ENCODE measurements around the gene CRLF1.

CRLF1 gene

GRCh38 chr19:18611327-18612050 is 4.9 kb upstream of the CRLF1 start:
- TF ChIP-seq POLR2AphosphoS5 (IDR thresholded peaks at IDR 0.05; ENCODE audit: low read depth, low read length) (no peak), SPI1 (IDR thresholded peaks at IDR 0.05; ENCODE audit: low read depth, low read length) (no peak)
- DNase-seq (ENCODE audit: insufficient read length, low spot score): no peak
- no peak for FAIRE-seq

- no peak for TF ChIP-seq POLR2A (IDR thresholded peaks at IDR 0.05; ENCODE audit: low read depth, low read length)
- DNase-seq (ENCODE audit: insufficient read length, low spot score) (no peak), FAIRE-seq (no peak)
Measured at GRCh38 chr19:18610556-18611326, 4.1 kb upstream of the CRLF1 start.

GRCh38 chr19:18610245-18610555 is 3.6 kb upstream of the CRLF1 start:
- no peak for TF ChIP-seq TAF1 (IDR thresholded peaks at IDR 0.05; ENCODE audit: low read depth, low read length)
- TF ChIP-seq PAX5 (IDR thresholded peaks at IDR 0.05; ENCODE audit: insufficient read depth, low read length, severe bottlenecking): no peak
- no peak for TF ChIP-seq SPI1 (IDR thresholded peaks at IDR 0.05; ENCODE audit: low read depth, low read length)
- no peak for TF ChIP-seq POU2F2 (IDR thresholded peaks at IDR 0.05; ENCODE audit: low read depth, low read length)
- no peak for TF ChIP-seq POLR2A (IDR thresholded peaks at IDR 0.05; ENCODE audit: low read depth, low read length)
- no peak for FAIRE-seq
- no peak for DNase-seq (ENCODE audit: insufficient read length, low spot score)

GRCh38 chr19:18609717-18610051 is 3.1 kb upstream of the CRLF1 start:
- no peak for FAIRE-seq
- no peak for TF ChIP-seq POLR2AphosphoS5 (IDR thresholded peaks at IDR 0.05; ENCODE audit: low read depth, low read length)
- TF ChIP-seq POU2F2 (IDR thresholded peaks at IDR 0.05; ENCODE audit: low read depth, low read length): no peak
- TF ChIP-seq POLR2A (IDR thresholded peaks at IDR 0.05; ENCODE audit: low read depth, low read length): no peak
- TF ChIP-seq PAX5 (IDR thresholded peaks at IDR 0.05; ENCODE audit: insufficient read depth, low read length, severe bottlenecking): no peak
- TF ChIP-seq TAF1 (IDR thresholded peaks at IDR 0.05; ENCODE audit: low read depth, low read length): no peak
- no peak for TF ChIP-seq SPI1 (IDR thresholded peaks at IDR 0.05; ENCODE audit: low read depth, low read length)
- no peak for DNase-seq (ENCODE audit: insufficient read length, low spot score)

GRCh38 chr19:18608805-18609716 is 2.5 kb upstream of the CRLF1 start:
- no peak for TF ChIP-seq PAX5 (IDR thresholded peaks at IDR 0.05; ENCODE audit: insufficient read depth, low read length, severe bottlenecking)
- no peak for TF ChIP-seq POLR2A (IDR thresholded peaks at IDR 0.05; ENCODE audit: low read depth, low read length)
- no peak for TF ChIP-seq SPI1 (IDR thresholded peaks at IDR 0.05; ENCODE audit: low read depth, low read length)
- DNase-seq (ENCODE audit: insufficient read length, low spot score): no peak
- no peak for FAIRE-seq

GRCh38 chr19:18608102-18608804 is 1.7 kb upstream of the CRLF1 start:
- DNase-seq (ENCODE audit: insufficient read length, low spot score): no peak
- FAIRE-seq: no peak

GRCh38 chr19:18607226-18608101 is 865 bp upstream of the CRLF1 start:
- no peak for TF ChIP-seq POU2F2 (IDR thresholded peaks at IDR 0.05; ENCODE audit: low read depth, low read length)
- DNase-seq (ENCODE audit: insufficient read length, low spot score): no peak
- no peak for FAIRE-seq

More at GRCh38 chr19:18608102-18608804, 1.7 kb upstream of the CRLF1 start:
- no peak for TF ChIP-seq SPI1 (IDR thresholded peaks at IDR 0.05; ENCODE audit: low read depth, low read length)
- no peak for TF ChIP-seq POLR2AphosphoS5 (IDR thresholded peaks at IDR 0.05; ENCODE audit: low read depth, low read length)
- TF ChIP-seq TAF1 (IDR thresholded peaks at IDR 0.05; ENCODE audit: low read depth, low read length): no peak
- TF ChIP-seq POU2F2 (IDR thresholded peaks at IDR 0.05; ENCODE audit: low read depth, low read length): no peak
- TF ChIP-seq PAX5 (IDR thresholded peaks at IDR 0.05; ENCODE audit: insufficient read depth, low read length, severe bottlenecking): no peak
- no peak for TF ChIP-seq POLR2A (IDR thresholded peaks at IDR 0.05; ENCODE audit: low read depth, low read length)

GRCh38 chr19:18605546-18606280 is 886 bp downstream of the CRLF1 start:
- no peak for TF ChIP-seq POLR2AphosphoS5 (IDR thresholded peaks at IDR 0.05; ENCODE audit: low read depth, low read length)
- TF ChIP-seq PAX5 (IDR thresholded peaks at IDR 0.05; ENCODE audit: insufficient read depth, low read length, severe bottlenecking): no peak
- TF ChIP-seq POU2F2 (IDR thresholded peaks at IDR 0.05; ENCODE audit: low read depth, low read length): no peak
- no peak for TF ChIP-seq POLR2A (IDR thresholded peaks at IDR 0.05; ENCODE audit: low read depth, low read length)
- TF ChIP-seq TAF1 (IDR thresholded peaks at IDR 0.05; ENCODE audit: low read depth, low read length): no peak
- TF ChIP-seq SPI1 (IDR thresholded peaks at IDR 0.05; ENCODE audit: low read depth, low read length): no peak
- no peak for DNase-seq (ENCODE audit: insufficient read length, low spot score)
- no peak for FAIRE-seq

All from GM12891 (cell line).